Vagina (tissue), 2 donors: ENCODE results near the gene MTRF1. TPM values are rescaled to one million over a fixed set of nuclear protein-coding genes. Genes with fewer than 3 reads are reported as not detected.
"Not testable (repeated sequence)": the region's sequence is repeated elsewhere in the genome, so short reads cannot be mapped to it uniquely, and the experiment has no call there.

Experiments used
- DNase-seq, 2 donors: peaks; one replicate each; pipeline ENCODE4 v3.0.0-alpha.2; 2017; ENCODE audit errors: extremely low spot score in 2 of 2
- H3K27ac ChIP-seq: fragments of 200-600 bp; sonication (generic); one replicate; pipeline ENCODE4 v1.5.1; 2019
- H3K27me3 ChIP-seq: fragments of 200-600 bp; sonication (generic); one replicate; pipeline ENCODE4 v1.5.1; 2019
- H3K36me3 ChIP-seq, 2 donors: fragments of 200-600 bp; sonication (generic); one replicate each; pipeline ENCODE4 v1.5.1; 2017 to 2019
- H3K4me1 ChIP-seq: fragments of 200-600 bp; sonication (generic); one replicate; pipeline ENCODE4 v1.5.1; 2019
- H3K4me3 ChIP-seq, 2 donors: fragments of 200-600 bp; sonication (generic); 1 replicate in 1 of 2; 2 replicates in 1 of 2; pipeline ENCODE4 v1.5.1; 2016 to 2019
- H3K9me3 ChIP-seq: fragments of 200-600 bp; sonication (generic); one replicate; pipeline ENCODE4 v1.5.1; 2019
- CTCF ChIP-seq, 3 experiments: fragments of 450-650 bp in 2 of 3; fragments of 200-600 bp in 1 of 3; sonication (generic) in 1 of 3; IDR thresholded peaks; one replicate each; pipeline ENCODE4 v1.5.1; 2017 to 2019; ENCODE audit warnings: antibody characterized with exemption in 3 of 3, mild to moderate bottlenecking in 2 of 3, moderate library complexity in 2 of 3
- POLR2A ChIP-seq, 2 donors: fragments of 450-650 bp; IDR thresholded peaks; one replicate each; pipeline ENCODE4 v1.6.1; 2017; ENCODE audit warnings: antibody characterized with exemption in 2 of 2, mild to moderate bottlenecking in 2 of 2, moderate library complexity in 2 of 2
- POLR2AphosphoS5 ChIP-seq, 2 donors: sonication (generic); formaldehyde crosslinking; IDR thresholded peaks; one replicate each; pipeline ENCODE4 v1.9.0; 2017; ENCODE audit warnings: antibody characterized with exemption in 2 of 2, mild to moderate bottlenecking in 2 of 2, low read depth in 1 of 2; ENCODE audit not compliant: insufficient read depth in 1 of 2
- intact Hi-C: fragments of 100-400 bp; cut with DNase I; formaldehyde crosslinking; loops from one replicate; pipeline ENCODE4 v1.15.1; 2023
- total RNA-seq: library from RNA; depleted of rRNA; stranded (reverse); fragments of >200 nt; gene quantifications from one replicate; pipeline ENCODE4 v1.2.3, GENCODE V29; 2016

Gene MTRF1
- total RNA-seq, 1 donor from 2014 or later: 17.2 TPM

- Histone ChIP-seq H3K27ac (no peak overlapping the region), H3K27me3 (no peaks in the 10 kb centered on the region), H3K4me3 (no peak overlapping the region), H3K9me3 (no peaks in the 10 kb centered on the region), H3K4me1 (no peaks in the 10 kb centered on the region), H3K36me3 (no peaks in the 10 kb centered on the region)
- intact Hi-C loops: no loop called here
- TF ChIP-seq CTCF (IDR thresholded peaks at IDR 0.05) (no peak), POLR2AphosphoS5 (IDR thresholded peaks at IDR 0.05; ENCODE audit: insufficient read depth in 1 of 2, low read depth in 1 of 2) (no peak), POLR2A (IDR thresholded peaks at IDR 0.05) (no peak)
- DNase-seq: no peak
Observed at GRCh38 chr13:41177616-41178015, 85.8 kb downstream of the MTRF1 start.

GRCh38 chr13:41175576-41175975, 87.8 kb downstream of the MTRF1 start:
- DNase-seq, H3K27me3 ChIP-seq, intact Hi-C loops: not testable (repeated sequence)

More at GRCh38 chr13:41175576-41175975, 87.8 kb downstream of the MTRF1 start:
- H3K36me3 ChIP-seq, H3K27ac ChIP-seq, H3K9me3 ChIP-seq, H3K4me3 ChIP-seq, H3K4me1 ChIP-seq: not testable (repeated sequence)

Other genes with a start within 250 kb of the MTRF1 start
- 101 TPM for gene ELF1, start 244.3 kb downstream of the MTRF1 start, total RNA-seq
- 13.5 TPM for gene WBP4, start 202.1 kb downstream of the MTRF1 start, total RNA-seq
- 8.1 TPM for gene KBTBD6, start 130.8 kb downstream of the MTRF1 start, total RNA-seq
- gene KBTBD7, start 69.0 kb downstream of the MTRF1 start, total RNA-seq: 5.9 TPM
- gene NAA16, start 47.7 kb upstream of the MTRF1 start, total RNA-seq: 30.2 TPM
- gene RGCC, start 194.0 kb upstream of the MTRF1 start, total RNA-seq: 212 TPM